NB4 (cell line): ENCODE results near the gene KIR3DL2.
A peak's percentile ranks its signal among the peaks of the same experiment; 100 is the strongest.
"Not testable (repeated sequence)": the region's sequence is repeated elsewhere in the genome, so short reads cannot be mapped to it uniquely, and the experiment has no call there.

Source experiments
- DNase-seq: peaks from one replicate; pipeline ENCODE4 v3.0.0; 2010; ENCODE audit warnings: low read depth
- H3K4me3 ChIP-seq: one replicate; pipeline ENCODE4 v1.5.1; 2011; ENCODE audit warnings: mild to moderate bottlenecking, low read depth, low read length, moderate library complexity
- MYC ChIP-seq: IDR thresholded peaks from 2 replicates; pipeline ENCODE4 v1.6.1; 2011; ENCODE audit warnings: low read depth, low read length
- POLR2A ChIP-seq: IDR thresholded peaks from 2 replicates; pipeline ENCODE4 v1.6.1; 2011; ENCODE audit warnings: mild to moderate bottlenecking; ENCODE audit not compliant: insufficient read length; ENCODE audit errors: extremely low read depth
- TF ChIP-seq, protein P1 (sequence below): IDR thresholded peaks from 2 replicates; pipeline ENCODE4 v1.6.1; 2011; ENCODE audit warnings: low read depth, low read length
- TF ChIP-seq, protein P2 (sequence below): IDR thresholded peaks from one replicate; pipeline ENCODE4 v1.5.1; 2012; ENCODE audit warnings: low read depth, low read length

The KIR3DL2 gene

DNA sequence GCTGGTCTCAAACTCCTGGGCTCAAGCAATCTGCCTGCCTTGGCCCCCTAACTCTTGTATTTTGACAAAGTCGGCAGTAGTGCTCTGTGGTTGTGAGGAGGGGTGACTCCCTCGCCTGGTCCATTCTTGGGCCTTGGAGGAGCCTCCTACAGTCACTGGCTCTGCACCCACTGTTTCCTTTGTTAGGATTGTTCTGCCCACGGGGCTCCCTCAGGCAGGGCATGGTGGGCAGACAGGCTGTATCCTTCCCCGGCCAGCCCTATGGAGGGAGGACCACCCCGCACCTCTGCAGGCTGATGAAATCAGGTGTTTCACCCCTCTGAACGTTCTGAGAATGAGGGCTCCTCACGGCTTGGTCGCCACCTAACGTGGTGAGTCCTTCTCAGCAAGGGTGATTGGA is 33.0 kb downstream of the KIR3DL2 start:
- TF ChIP-seq, protein P1, sequence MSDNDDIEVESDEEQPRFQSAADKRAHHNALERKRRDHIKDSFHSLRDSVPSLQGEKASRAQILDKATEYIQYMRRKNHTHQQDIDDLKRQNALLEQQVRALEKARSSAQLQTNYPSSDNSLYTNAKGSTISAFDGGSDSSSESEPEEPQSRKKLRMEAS: no peak
- TF ChIP-seq MYC (no peak), POLR2A (no peak)
- TF ChIP-seq, protein P2, sequence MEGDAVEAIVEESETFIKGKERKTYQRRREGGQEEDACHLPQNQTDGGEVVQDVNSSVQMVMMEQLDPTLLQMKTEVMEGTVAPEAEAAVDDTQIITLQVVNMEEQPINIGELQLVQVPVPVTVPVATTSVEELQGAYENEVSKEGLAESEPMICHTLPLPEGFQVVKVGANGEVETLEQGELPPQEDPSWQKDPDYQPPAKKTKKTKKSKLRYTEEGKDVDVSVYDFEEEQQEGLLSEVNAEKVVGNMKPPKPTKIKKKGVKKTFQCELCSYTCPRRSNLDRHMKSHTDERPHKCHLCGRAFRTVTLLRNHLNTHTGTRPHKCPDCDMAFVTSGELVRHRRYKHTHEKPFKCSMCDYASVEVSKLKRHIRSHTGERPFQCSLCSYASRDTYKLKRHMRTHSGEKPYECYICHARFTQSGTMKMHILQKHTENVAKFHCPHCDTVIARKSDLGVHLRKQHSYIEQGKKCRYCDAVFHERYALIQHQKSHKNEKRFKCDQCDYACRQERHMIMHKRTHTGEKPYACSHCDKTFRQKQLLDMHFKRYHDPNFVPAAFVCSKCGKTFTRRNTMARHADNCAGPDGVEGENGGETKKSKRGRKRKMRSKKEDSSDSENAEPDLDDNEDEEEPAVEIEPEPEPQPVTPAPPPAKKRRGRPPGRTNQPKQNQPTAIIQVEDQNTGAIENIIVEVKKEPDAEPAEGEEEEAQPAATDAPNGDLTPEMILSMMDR: no peak
- no peak overlapping the region for H3K4me3 ChIP-seq
- DNase-seq: no peak

DNA sequence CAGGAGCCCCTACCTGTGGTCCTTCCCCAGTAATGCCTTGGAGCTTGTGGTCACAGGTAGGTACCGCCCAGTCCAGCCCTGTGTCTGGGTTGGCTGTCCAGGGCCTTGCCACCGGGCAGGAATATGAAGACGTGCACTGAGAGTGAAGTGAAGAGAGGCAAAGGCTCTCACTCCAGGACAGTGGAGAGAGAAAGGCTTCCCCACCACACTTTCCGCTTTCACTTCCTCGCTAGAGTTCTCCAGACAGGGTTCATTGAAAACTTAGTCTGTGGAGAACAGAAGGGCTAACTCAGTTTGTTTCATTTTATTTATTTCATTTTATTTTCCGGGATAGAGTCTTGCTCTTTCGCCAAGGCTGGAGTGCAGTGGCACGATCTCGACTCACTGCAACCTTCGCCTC is 38.0 kb downstream of the KIR3DL2 start:
- H3K4me3 ChIP-seq: no peak overlapping the region
- TF ChIP-seq, protein P2: no peak
- TF ChIP-seq MYC (no peak), POLR2A (no peak)
- TF ChIP-seq, protein P1: no peak
- no peak for DNase-seq

DNA sequence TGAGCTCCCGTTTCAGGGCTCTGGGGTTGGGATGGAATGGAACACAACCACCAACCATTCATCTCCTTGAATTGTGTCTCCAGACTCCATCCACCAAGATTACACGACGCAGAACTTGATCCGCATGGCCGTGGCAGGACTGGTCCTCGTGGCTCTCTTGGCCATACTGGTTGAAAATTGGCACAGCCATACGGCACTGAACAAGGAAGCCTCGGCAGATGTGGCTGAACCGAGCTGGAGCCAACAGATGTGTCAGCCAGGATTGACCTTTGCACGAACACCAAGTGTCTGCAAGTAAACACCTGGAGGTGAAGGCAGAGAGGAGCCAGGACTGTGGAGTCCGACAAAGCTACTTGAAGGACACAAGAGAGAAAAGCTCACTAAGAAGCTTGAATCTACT is 39.3 kb downstream of the KIR3DL2 start:
- no peak overlapping the region for H3K4me3 ChIP-seq
- no peak for DNase-seq
- TF ChIP-seq, protein P1: no peak
- TF ChIP-seq, protein P2: no peak
- no peak for TF ChIP-seq MYC
- no peak for TF ChIP-seq POLR2A

DNA sequence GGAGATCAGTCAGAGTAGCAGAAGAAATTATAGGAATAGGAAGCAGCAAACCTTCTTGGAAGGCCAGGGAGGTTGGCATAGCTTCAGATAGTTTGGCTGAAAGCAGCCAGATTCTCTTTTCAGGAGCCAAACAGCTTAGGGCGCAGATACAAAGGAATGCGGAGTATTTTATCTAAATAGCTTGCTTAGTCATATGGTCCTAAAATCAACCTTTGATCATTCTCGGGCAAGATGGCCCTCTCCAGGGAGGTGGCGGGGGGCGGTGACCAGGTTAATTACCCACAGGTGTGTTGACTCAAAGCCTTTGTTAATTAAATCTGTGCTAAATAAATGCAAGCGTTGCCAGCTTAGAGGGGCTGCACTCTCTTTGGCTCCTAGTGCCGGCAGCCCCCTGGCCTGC is 43.2 kb downstream of the KIR3DL2 start:
- DNase-seq: no peak
- TF ChIP-seq, protein P1: no peak
- TF ChIP-seq POLR2A: no peak
- no peak for TF ChIP-seq MYC
- TF ChIP-seq, protein P2: no peak
- no peak overlapping the region for H3K4me3 ChIP-seq

DNA sequence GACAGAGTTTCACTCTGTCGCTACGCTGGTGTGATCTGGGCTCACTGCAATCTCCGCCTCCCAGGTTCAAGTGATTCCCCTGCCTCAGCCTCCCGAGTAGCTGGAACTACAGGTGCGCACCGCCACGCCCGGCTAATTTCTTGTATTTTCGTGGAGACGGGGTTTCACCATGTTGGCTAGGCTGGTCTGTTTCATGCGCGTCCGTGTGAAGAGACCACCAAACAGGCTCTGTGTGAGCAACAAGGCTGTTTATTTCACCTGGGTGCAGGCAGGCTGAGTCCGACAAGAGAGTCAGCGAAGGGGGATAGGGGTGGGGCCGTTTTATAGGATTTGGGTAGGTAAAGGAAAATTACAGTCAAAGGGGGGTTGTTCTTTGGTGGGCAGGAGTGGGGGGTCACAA is 43.9 kb downstream of the KIR3DL2 start:
- not testable (repeated sequence) for H3K4me3 ChIP-seq, DNase-seq

DNA sequence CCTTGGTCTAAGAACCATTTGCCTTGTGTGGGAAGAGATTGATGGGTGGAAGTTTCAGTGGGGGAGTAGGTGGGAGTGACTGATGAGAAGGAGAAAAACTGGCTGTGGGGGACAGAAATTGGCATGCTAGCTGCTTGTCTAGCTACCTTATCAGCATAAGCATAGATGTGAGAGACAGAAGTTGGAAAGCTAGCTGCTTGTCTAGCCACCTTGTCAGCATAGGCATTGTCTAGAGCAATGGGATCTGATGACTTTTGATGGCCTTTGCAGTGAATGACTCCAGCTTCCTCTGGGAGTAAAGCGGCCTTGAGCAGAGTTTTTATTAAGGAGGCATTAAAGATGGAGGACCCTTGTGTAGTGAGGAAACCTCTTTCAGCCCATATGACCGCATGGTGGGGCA is 45.8 kb downstream of the KIR3DL2 start:
- no peak for DNase-seq
- TF ChIP-seq, protein P1: no peak
- TF ChIP-seq POLR2A (no peak), MYC (no peak)
- TF ChIP-seq, protein P2: no peak
- no peak overlapping the region for H3K4me3 ChIP-seq

DNA sequence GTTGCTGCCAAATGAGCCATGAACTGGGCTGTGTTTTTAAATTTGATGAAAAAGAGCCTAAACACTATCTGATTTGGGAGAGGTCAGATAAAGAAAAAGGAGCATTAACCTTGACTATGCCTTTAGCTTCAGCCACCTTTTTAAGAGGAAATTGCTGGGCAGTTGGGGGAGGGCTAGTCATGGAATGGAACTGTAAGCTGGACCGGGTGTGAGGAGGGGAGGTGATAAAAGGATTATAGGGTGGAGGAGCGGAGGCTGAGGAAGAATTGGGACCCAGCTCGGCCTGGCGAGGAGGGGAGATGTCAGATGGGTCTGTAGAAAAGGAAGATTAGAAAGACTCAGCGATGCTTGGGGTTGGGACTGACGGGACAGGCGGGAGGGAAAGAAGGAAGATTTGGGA is 48.4 kb downstream of the KIR3DL2 start:
- not testable (repeated sequence) for DNase-seq, H3K4me3 ChIP-seq

DNA sequence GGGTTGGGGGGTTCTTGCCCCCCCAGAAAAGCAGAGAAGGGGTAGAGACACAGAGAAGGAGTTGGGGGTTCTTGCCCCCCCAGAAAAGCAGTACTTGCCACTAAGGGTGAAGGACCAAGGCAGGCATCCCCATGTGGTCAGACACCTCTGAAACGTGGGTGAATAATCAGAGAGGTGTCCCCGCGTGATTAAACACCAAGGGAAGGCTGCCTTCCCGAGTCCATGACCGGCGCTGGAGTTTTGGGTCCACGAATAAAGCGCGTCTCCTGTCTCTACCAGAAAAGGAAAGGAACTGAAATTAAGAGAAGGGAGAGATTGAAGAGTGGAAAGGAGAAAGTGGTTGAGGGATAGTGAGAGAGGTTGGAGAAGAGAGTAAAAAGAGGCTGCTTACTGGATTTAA is 49.4 kb downstream of the KIR3DL2 start:
- not testable (repeated sequence) for H3K4me3 ChIP-seq, DNase-seq

DNA sequence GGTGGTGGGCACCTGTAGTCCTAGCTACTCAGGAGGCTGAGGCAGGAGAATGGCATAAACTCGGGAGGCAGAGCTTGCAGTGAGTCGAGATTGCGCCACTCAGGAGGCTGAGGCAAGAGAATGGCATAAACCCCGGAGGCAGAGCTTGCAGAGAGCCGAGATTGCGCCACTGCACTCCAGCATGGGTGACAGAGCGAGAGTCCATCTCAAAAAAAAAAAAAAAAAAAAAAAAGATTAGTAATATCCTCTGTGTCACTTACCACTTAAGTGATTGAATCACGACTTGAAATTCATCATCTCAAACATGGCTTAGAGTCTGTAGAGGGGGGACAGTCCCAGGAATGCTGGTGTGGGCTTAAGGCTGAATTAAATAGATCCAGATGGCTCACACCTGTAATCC is 50.9 kb downstream of the KIR3DL2 start:
- not testable (repeated sequence) for H3K4me3 ChIP-seq
- peak; percentile 81 for DNase-seq
